Eye (tissue), 1 donor: ENCODE measurements around the gene BOK.

ENCODE experiments used
- DNase-seq: peaks from one replicate; pipeline ENCODE4 v3.0.0-alpha.2; 2015

Gene BOK

DNA sequence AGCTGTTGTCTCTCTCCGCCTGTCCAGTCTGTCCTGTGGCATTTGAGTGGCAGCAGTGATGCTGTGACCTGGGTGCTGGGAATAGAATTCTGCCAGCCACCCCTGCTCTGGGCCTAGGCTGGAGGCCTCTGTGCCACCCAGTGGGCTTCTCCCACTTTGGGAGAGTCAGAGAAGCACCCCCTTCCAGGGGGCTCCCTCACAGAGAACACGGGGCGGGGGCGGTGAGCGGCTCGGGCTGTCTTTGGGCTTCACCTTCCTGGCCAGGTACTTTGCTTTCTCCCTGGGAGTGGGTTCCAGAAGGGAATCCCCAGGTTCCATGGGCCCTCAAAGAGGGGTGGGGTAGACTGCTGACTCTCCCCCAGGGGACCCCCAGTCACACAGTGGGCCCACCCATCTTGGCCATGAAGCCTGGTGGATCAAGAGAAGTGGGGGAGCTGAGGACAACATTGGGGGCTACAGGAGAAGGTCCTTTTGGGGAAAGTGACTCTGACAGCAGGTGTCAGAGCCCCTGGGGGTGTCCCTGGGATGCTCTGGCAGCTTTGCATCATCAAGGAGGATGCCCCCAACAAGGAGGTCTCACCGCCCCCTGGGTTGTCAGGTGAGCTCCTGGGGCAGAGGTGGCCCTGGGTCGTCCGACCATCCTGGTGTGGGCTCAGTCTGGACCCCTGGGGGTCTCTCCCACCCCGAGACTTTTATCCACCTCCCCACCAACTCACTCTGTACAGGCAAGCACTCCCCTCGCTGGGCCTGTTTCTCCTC lies 18.8 kb upstream of the BOK start:
- no peak for DNase-seq

DNA sequence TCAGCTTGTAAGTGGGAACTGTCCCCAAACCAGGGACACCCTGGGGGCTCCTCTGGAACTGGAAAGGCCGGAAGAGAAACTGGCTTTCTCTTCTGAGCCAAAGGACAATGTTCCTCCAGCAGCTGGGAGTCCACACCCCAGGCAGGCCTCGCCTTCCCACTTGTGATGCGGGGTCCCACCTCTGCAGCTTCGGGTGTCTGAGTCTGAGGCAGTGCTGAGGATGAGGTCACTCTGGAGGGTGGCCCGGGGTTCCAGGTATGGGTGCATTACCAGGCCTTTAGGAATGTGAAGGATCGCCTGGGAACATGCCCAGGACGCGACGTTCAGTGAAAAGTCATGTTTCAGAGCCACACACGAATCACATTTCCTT lies 18.2 kb upstream of the BOK start:
- no peak for DNase-seq

DNA sequence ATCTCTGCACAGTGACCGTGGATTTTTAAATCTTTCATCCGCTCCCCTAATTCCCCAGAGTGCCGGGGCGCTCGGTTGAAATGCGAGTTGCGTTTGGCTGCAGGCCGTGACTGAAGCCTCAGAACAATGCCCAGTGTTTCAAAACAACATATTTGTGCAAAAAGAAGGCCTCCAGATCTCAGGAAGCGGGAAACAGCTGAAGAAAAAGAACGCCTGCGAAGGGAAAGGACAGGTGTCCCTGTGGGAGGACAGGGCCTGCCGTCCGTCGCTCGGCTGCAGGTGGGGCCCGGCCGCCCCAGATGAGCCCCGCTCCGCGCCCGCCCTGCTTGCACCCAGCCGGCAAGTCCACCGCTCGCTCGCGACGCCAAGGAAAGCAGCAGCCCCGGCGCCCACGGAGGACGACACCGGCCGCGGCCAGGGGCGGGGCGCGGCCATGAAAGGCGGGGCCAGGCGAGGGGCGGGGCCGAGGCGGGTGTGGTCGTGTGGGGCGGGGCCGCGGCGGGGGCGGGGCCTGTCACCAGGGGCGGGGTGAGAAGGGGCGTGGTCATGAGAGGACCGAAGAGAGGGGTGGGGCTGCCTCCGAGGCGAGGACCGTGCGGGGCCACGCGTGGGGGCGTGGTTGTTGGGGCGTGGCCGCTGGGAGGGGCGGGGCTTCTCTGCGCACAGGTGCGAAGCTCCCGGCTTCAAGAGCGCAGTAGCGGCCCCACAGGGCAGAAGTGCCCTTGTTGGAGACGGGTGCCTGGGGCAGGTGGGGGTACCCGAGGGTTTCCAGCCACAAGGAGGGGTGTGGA lies 17.6 kb upstream of the BOK start:
- DNase-seq: peak; percentile 67

DNA sequence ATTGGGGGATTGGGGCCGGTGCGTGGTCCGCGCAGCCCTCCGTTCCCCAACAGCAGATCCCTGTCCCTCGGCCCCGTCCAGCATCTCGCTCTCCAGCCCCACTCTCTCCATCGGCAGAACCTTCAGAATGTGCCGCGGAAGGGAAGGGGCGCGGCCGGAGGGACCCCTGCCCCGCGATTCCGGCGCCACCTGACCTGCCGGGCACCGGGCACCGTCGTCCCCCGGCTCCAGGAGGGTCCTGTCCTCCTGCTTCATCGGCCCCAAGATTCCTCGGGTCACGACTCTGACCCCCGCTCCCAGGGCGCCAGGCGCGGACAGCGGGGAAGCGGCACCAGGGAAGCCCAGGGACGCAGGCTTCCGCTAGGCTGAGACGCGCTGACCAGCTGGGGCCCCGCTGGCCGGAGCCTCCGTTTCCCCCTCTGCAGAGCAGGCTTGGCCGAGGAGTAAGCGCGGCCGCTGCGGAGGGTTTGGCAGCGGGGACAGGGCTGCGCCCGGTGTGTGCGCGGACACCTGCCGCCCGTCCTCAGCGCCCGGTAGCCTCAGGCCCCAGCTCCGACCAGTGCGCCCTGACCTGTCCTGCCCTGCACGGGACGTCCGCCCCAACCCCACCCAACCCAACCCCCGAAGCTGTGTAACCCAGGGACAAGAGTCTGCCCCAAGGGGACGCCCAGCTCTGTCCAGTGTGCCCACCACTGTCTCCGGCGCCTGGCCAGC lies 16.8 kb upstream of the BOK start:
- DNase-seq: peak; percentile 45

DNA sequence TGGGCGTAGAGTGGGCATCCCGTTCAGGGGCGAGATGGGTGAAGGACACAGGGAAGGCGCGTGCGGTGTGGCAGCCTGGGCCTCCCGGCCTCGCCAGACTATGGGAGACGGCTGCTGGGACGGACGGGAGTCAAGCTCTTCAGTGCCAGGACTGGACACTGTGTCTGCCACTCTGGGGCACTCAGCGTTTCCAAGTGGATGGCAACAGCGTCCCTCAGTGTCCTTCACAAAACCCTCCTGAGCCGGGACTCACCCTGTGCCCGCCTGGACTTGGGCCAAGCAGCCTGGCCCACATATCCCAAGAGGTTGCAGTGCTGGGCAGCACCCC lies 16.3 kb upstream of the BOK start:
- DNase-seq: no peak

DNA sequence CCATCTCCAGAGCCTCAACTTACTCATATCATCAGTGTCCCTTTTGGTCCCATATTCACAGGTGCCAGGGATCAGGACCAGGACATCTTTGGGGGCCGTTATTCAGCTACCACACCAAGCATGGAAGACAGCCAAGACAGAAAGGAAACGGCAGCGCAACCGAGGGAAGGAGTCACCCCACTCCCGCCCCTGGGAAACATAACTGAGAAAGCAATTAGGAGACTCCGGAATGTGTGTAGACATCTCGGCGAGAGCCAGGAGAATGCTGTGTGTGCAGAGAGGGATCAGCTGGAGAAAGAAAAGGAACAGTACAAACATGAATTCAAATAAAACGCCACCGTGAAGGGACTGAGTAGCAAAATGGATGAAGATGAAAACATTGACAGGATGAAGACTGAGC lies 13.4 kb upstream of the BOK start:
- no peak for DNase-seq

DNA sequence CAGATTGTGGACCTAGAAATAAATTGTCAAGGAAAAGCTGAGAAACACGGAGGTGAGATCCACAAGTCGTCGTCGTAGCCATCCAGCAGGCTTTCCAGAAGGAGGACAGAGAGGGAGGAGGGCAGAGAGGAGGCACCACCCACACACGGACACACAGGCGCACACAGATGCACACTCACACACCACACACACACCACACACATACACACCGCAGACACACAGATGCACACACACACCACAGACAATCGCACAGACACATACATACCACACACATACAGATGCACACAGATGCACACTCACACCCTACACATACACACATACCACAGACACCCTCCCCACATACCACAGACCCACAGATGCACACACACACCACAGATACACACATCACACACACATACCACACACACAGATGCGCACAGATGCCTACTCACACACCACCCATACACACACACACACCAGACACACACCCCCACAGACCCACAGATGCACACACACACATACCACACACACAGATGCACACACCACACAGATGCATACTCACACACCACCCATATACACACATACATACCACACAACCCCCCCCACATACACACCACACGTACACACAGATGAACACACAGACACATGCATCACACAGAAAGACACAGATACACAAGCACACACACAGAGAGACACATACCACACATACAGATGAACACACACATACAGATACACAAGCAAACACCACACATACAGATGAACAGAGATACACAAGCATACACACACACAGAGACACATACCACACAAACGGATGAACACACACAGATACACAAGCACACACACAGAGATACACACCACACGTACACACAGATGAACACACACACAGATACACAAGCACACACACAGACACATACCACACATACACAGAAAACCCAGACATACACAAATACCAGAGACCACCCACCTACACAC lies 12.7 kb upstream of the BOK start:
- no peak for DNase-seq

DNA sequence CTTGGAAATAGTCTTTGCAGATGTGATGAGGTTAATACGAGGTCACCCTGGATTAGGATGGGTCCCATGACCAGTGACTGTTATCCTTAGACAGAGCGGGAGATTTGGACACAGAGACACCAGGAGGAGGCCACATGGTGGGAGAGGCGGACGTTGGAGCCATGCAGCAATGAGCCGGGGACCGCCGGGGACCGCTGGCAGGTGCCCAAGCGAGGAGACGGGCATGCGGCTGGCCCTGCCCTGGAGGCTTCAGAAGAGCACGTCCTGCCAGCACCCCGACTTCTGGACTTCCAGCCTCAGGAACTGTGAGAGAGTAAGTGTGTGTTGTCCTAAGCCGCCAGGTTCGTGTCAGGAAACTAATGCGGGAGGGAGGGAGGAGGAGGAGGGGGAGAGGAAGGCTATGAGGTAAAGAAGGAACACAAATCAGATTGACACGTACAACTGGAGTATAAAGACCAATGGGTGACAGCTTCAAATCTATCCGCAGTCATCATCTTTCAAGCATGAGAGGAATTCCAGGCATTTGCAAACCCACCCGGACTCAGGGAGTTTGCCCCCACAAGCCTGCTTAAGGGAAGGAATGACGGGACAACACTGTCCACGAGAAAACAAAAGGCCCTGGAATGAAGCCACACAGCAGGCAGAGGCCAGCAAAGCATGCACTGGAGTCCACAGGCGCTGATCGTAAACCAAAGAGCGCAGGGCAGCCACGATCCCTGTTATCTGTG lies 11.6 kb upstream of the BOK start:
- DNase-seq: peak; percentile 87

DNA sequence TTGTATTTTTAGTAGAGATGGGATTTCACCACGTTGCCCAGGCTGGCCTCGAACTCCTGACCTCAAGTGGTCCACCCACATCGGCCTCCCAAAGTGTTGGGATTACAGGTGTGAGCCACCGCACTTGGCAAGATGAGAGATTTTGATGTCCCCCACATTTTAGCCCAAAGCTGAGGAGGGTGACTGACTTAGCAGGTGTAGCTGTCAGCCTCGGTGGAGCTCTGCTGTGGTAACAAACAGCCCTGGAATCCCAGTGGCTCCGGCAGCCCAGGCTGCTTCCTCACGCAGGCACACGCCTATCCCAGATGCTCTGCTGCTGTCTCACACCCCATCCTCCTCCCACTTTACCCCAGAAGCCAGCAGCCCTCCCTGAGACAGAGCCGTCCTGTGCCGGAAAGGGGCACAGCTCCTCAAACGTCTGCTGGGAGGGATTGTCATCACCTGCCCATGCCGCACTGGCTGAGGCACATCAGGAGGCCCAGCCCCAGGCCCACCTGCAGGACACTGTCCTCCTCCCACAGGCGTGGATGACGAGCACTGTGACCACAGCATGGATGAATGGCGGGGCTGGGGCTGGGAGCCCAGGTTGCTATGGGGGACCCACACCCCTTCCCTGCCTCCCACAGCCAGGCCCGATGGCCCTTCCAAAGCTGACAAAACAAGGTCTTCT lies 10.6 kb upstream of the BOK start:
- no peak for DNase-seq

DNA sequence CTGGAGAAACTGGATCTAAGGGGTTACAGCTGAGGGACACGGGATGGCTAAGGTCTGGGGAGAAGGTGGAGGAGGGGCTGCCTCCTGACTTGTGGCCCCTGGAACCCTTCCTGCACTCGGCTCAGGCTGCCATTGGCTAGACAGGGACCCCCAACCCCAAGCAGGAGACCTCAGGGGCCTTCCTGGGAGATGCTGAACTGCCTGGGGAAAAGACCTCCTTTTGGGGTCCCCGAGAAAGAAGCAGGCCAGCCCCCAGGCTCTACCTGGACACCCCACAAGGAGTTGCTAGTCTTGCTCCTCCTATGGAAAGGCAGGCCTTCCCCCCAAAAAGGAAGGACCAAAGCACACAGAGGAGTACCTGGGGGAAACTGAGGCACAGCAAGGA lies 10.1 kb upstream of the BOK start:
- no peak for DNase-seq

DNA sequence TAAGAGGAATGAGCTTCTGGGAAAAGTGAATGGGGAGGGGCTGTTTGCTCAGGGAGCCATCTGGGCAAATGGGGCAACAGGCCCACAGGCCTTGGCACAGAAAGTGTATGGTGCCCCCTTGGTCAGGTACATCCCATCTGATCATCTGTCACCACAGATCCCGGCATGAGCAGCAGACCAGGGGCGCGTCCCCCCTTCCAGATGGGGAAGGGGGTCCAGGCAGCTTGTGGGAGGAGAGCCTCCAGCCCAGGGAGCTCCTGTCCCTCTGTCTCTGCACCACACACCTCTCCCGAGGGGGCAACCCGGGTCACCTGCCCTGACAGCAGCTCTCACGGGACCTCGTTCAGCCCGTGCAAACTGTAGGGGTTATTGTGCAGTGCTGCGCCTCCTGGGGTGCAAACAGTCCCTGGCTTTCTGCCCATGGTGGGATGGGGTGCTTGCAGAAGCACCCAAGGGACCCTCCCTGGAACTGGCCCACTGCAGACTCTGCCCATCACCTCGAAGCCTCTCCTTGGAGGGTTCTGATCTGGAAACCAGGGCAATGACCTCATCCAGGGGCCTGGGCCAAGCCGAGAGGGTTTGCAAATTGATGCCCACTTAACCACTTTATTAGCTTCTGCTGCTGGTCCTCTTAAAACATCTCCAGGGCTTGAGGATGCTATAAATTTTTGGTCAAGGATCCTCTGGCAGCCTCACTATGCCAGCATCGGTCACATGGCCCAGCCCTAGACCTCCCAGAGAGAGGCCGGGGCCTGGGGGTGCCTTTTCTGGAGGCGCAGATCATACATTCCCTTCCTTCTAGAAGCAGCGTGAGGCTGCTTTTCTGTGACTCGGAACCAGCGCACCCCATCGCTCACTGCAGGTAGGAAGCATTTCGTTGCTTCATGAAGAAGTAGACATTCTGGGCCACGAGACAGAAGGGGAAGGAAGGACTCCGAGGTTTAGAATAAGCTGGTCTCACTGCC lies 7.6 kb upstream of the BOK start:
- no peak for DNase-seq

DNA sequence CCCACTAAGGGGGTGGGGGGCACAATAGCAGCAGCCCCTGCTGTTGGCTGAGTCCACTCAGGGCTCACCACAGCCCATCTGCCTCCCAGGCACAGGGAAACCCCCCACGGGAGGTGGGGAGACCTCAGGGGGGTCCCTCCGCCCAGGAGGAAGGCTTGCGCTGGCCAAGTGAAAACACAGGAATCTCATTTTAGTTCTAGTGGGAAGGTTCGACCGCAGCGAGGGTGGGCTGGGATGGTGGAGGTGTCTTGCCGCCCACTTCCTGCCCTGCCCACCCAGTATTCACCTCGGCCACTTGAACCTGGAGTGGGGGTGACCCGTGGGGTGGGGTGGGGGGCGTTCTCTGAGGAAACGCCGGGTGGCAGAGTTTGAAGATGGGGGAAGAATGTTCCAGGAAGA lies 6.9 kb upstream of the BOK start:
- DNase-seq: no peak

DNA sequence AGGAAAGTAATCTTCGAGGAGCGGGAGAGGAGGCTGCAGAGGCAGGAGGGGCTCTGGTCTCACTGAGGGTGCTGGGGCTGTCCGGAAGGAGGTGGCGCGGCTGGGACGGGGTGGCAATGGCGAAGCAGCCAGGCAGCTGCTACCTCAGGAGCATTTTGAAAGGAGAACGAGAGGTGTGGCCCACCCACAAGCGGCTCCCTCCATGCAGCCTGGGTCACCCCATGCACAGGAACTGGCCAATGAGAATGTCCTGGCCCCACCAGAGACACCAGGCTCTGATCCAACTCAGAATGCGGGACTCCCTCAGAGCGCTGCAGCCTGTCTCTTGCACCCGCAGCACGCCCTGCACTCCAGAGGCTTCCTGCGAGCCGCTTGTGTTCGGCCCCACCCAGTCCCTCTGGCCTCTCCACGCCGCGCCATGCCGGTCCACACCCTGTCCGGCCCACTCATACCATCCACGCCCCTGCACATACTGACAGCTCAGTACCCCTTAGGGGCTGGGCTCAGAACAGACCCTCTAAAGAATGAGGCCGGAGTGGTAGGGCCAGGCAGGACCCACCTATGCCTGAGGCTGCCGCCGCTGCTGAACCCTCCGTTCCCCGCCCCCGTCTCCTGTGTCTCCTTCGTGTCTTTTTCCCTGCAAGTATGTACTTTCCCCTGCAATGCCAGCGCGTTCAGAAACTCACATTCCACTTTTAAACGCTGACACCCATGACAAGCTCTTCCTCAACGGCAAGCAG lies 6.4 kb upstream of the BOK start:
- no peak for DNase-seq

DNA sequence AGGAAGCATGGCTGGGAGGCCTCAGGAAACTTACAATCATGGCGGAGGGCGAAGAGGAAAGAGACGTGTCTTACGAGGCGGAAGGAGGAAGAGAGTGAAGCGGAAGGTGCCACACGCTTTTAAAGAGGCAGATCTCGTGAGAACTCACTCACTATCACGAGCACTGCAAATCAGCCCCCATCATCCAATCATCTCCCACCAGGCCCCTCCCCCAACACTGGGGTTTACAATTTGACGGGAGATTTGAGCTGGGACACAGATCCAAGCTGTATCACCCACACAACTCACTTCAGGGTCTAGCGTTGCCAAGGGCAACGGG lies 5.1 kb upstream of the BOK start:
- DNase-seq: no peak

DNA sequence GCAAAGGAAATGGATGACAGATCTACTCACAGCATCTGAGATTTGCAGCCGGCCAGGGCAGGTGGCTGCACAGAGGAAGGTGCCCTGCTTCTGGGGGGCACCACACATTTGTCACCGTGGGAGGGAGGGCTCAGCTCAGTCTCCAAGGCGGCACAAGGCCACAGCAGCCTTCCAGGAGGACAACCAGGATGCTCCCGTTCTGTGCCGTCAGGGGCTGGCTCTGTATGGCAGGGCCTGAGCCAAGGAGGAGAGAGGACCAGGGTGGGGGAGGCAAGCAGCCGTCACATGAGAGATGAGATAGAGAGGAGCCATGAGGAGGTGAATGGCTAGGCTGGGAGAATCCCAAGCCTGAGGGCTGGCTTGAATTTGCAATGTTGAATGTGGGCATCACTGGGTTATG lies 4.6 kb upstream of the BOK start:
- no peak for DNase-seq

DNA sequence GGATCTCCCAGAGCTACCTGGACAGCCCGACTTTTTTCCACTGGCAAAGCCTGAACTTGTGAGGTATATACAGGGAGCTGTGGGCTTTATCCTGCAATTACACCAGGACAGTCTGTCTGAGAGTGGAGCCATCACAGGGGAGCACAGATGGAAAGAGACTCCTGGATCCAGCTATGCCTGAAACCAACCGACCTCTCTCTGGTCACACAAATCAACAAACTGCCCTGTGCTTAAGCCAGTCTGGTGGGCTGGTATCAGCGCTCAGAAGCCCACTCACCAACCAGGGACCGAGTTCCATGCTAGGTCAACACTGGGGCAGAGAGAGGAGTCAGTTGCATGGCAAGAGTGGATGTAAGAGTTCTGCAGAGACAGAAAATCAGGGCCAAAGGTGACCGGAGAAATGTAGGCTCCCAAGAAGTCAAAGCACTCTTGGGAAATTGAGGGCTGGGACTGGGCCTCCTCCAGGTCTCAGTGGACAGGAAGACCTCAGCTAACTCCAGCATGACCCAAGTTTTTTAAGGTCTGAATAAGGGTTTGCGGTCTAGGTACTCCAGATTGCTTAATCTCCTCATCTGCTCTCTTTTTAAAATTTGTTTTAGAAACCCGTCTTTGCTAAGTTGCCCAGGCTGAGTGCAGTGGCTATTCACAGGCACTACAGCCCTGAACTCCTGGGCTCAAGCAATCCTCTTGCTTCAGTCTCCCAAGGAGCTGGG lies 3.8 kb upstream of the BOK start:
- no peak for DNase-seq

DNA sequence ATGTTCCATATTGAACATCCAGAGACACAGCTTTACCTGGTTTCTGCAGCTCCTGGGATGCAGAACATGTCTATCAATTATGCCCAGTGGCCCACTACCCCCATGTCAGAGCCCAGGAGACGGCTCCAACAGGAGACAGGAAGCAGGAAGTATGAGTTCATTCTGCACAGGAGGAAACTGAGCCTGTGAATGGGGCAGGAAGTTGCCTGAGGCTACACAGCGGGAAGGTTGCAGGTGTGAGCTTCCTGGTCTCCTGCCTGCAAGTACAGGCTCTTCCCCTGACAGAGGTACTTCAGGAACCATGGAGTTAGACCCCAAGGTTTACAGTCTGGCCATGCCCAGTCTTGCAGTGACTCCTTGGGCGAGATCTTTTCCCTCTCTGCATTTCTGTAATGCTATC lies 2.8 kb upstream of the BOK start:
- no peak for DNase-seq

DNA sequence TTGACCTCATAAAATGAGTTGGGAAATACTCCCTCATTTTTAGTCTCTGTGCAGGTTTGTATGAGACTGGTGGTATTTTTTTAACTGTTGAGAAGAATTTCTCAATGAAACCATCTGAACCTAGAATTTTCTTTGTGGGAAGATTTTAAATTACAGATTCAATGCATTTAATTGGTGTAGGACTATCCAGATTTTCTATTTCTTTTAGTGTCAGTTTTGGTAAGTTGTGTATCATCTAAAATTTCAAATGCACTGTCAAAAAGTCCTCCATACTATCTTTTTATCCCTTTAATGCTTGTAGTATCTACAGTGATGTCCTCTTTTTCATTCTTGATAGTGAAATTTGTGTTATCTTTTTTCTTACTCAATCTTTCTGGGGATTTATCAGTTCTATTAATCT lies 1.8 kb upstream of the BOK start:
- DNase-seq: peak; percentile 58
